PC-3 (cell line): Measurements from ENCODE around the gene TTC33.

Source experiments
- EZH2 ChIP-seq: fragments of 300-600 bp; sonication (generic); IDR thresholded peaks from one replicate; pipeline ENCODE4 v1.6.1; 2017; ENCODE audit warnings: antibody characterized with exemption, mild to moderate bottlenecking, low read length; ENCODE audit not compliant: unreplicated experiment
- EZH2phosphoT487 ChIP-seq: fragments of 300-600 bp; sonication (generic); IDR thresholded peaks from 2 replicates; pipeline ENCODE4 v1.6.1; 2018; ENCODE audit warnings: mild to moderate bottlenecking, antibody characterized with exemption, low read length, borderline replicate concordance
- TF ChIP-seq, protein P1 (sequence below): fragments of 300-600 bp; sonication (generic); conservative IDR thresholded peaks from 2 replicates; pipeline ENCODE4 v1.5.1; 2017; ENCODE audit warnings: antibody characterized with exemption, low read depth, mild to moderate bottlenecking, low read length

DNA sequence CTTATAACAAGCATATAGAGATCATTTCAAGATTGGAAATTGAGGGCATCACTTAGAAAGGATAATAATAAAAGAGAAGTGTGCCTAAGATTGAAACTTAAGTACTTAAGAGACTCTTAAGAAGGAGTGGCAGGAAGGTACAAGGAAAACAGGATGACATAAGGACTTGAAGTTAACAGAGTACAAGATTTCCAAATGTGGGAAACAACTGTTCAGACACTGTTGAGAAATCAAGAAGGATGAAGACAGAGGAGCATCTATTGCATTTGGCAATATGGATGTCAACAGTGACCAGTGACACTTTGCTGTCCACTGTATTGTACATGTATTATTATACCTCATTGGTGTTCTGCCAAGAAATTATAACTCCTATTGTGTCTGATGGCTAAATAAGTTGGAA lies 233.8 kb downstream of the TTC33 start:
- TF ChIP-seq, protein P1, sequence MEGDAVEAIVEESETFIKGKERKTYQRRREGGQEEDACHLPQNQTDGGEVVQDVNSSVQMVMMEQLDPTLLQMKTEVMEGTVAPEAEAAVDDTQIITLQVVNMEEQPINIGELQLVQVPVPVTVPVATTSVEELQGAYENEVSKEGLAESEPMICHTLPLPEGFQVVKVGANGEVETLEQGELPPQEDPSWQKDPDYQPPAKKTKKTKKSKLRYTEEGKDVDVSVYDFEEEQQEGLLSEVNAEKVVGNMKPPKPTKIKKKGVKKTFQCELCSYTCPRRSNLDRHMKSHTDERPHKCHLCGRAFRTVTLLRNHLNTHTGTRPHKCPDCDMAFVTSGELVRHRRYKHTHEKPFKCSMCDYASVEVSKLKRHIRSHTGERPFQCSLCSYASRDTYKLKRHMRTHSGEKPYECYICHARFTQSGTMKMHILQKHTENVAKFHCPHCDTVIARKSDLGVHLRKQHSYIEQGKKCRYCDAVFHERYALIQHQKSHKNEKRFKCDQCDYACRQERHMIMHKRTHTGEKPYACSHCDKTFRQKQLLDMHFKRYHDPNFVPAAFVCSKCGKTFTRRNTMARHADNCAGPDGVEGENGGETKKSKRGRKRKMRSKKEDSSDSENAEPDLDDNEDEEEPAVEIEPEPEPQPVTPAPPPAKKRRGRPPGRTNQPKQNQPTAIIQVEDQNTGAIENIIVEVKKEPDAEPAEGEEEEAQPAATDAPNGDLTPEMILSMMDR = no peak
- TF ChIP-seq EZH2 (no peak), EZH2phosphoT487 (no peak)
